Activated CD4-positive, alpha-beta T cell treated with anti-CD3 and anti-CD28 coated beads, Interleukin-2, amount 50 U/mL, for 4 hours (primary cell): ENCODE data around the gene ANKRD33B.
"Not testable (repeated sequence)": the region's sequence is repeated elsewhere in the genome, so short reads cannot be mapped to it uniquely, and the experiment has no call there.

Experiments
- DNase-seq, 2 experiments: peaks; one replicate each; pipeline ENCODE4 v3.0.0-alpha.2; 2020

The ANKRD33B gene

GRCh38 chr5:10596310-10596703 is 32.4 kb downstream of the ANKRD33B start:
- no peak for DNase-seq

DNA sequence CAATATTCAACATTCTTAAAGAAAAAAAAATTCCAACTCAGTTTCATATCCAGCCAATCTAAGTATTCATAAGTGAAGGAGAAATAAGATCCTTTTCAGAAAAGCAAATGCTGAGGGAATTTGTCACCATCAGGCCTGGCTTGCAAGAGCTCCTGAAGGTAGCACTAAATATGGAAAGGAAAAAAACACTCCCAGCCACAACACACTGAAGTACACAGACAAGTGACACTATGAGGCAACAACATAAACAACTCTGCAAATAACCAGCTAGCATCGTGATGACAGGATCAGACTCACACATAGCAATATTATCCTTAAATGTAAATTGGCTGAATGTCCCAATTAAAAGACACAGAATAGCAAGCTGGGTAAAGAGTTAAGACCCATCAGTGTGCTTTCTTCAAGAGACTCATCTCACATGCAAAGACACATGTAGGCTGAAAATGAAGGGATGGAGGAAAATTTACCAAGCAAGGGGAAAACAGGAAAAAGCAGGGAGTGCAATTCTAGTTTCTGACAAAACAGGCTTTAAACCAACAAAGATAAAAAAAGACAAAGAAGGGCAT is 33.1 kb downstream of the ANKRD33B start:
- DNase-seq: no peak

DNA sequence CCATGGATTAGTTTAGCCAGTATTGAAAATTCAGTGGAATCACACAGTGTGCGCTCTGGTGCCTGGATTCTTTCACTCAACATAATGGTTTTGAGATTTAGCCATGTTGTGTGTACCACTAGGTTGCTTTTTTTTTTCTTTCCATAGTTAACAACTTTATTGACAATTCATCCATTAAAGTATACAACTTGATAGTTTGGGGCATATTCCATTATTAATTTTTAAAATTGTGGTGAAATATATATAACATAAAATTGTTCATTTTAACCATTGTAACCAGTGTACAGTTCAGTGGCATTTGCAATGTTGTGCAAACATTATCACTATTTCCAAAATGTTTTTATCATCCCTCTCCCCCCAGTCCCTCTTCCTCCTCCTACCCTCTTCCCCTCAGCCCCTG is 35.2 kb downstream of the ANKRD33B start:
- DNase-seq: no peak

GRCh38 chr5:10599862-10600284 is 36.0 kb downstream of the ANKRD33B start:
- DNase-seq: no peak

DNA sequence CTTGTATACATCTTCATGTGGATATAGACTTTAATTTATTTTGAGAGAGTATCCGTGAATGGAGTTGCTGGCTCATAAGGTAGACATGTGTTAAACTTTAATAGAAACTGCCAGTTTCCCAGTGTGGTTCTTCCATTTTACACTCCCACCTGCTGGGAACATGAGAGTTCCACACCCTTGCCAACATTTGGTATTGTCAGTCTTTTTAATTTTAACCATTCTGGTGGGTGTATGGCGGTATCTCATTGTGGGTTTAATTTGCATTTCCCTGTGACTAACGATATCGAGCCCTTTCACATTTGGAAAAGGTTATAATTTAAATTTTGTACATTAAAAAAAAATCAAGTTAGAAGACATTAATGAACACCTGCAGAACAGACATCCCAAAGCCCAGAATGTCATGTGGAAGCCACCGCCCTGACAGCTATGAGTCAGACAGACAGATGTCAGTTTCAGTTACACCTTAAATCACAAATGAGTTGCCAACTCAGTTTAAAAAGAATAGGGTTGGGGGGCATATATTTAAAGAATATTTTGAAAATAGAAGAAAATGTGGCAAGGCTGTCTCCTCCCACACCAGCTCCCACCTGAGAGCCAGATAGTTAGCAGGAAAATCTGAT is 36.9 kb downstream of the ANKRD33B start:
- DNase-seq: no peak

GRCh38 chr5:10601246-10602030 is 37.6 kb downstream of the ANKRD33B start:
- no peak for DNase-seq

DNA sequence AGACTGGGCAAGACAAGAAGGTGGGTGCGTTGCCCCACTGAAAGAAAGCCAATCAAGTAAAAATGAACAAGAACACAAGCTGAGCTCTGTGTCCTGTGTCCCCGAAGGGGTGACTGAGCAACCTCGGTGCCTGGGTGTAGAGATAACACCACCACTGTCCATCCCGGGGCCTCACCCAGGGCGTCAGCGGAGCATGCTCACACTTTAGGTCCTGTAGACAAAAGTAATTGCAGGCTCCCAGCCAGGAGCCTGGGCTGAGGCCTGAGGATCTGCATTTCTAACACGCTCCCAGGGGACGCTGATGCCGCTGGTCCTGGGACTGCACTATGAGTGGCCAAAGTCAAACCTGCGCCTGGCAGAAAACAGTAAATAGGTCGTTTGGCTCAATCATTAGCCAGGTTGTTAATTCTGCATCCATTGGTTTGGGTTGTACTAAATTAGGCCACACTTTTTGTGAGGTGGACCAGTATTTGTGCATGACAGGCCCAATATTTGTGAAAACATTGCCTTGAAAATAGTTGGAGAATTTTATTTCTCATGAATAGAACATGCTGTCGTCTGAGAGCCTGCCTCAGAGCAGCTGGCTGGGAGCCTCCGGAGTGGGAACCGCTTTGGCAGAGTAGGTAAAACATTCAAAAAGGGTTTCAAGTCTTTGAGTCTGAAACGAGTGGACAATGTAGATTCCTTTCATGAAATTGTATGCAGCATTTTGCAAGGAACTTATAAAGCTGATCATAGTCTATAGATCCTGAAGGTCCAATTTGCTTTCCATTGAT is 38.3 kb downstream of the ANKRD33B start:
- no peak for DNase-seq

DNA sequence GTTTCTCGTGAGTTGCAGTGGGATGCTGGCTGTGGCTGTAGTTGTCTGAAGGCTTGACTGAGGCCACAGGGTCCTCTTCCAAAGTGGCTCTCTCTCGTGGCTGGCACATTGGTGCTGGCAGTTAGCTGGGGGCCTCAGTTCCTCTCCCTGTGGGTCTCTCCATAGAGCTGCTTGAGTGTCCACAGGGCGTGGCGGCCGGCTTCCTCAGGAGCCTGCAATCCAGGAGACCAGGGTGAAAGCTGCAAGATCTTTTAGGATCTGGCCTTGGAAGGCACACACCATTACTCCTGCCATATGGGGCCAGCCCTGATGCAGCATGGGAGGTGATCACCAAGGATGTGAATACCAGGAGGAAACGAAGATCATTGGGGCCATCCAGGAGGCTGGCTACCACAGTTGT is 41.1 kb downstream of the ANKRD33B start:
- no peak for DNase-seq

DNA sequence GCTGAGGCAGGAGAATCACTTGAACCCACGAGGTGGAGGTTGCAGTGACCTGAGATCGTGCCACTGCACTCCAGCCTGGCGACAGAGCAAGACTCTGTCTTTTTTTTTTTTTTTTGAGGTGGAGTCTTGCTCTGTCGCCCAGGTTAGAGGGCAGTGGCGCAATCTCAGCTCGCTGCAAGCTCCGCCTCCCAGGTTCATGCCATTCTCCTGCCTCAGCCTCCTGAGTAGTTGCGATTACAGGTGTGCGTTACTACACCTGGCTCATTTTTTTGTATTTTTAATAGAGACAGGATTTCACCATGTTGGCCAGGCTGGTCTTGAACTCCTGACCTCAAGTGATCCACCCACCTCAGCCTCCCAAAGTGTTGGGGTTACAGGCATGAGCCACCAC is 42.8 kb downstream of the ANKRD33B start:
- not testable (repeated sequence) for DNase-seq

GRCh38 chr5:10607023-10607665 is 43.3 kb downstream of the ANKRD33B start:
- DNase-seq: no peak

DNA sequence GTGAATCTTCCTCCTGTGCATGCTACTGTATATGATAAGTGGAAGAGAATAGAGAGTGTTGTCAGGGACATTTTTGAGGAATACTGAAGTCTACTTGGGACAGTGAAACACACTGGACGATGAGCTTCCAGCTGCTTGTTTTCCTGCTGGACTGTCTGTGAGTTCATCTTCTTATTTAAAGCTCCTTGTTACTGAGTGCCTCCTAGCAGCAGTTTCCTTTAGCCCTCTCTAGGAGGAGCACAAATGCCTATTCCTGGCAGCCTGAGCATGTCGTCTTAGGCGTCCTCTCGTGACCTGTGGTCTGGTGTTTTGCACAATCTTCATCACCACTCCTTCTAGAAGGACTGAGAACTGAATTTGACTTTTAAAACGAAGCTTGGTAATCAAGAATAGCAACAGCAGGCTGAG is 43.8 kb downstream of the ANKRD33B start:
- DNase-seq: no peak

GRCh38 chr5:10608081-10608480 is 44.2 kb downstream of the ANKRD33B start:
- DNase-seq: not testable (repeated sequence)

DNA sequence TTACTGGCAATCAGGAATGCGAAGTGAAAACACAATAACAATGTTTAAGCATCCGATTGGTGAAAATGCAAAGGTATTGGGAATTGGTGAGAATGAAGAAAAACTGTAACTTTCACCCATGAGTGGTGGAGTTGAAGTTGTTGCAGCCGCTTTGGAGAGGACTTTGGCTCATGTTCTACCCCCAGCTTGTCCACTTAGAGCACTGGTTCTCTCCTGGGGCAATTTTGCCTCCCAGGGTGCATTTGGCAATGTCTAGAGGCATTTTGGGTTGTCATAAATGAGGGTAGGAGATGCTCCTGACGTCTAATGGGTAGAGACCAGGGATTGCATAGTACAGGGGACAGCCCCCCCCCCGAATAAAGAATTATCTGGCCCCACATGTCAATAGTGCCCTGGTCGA is 46.2 kb downstream of the ANKRD33B start:
- DNase-seq: no peak

GRCh38 chr5:10611290-10611689 is 47.4 kb downstream of the ANKRD33B start:
- no peak for DNase-seq

- DNase-seq: no peak
Observed at GRCh38 chr5:10612251-10612650, 48.4 kb downstream of the ANKRD33B start.

DNA sequence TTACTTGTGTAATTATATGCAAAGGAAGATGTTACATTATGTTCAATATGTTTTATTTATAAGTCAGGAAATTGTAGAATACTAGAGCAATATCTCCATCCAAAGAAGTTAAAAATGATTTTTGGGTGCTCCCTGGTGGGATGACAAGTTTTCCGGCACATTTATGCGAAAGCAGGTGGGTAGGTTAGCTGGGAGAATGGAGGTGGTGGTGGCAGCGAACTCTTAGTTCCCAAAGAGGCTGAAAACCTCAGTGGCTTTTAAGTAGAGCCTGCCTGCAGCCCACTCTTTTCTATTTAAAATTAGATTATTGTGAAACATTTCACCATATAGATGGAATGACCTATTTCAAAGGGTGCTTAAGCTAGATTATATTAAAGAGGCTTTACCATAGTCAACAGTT is 51.8 kb downstream of the ANKRD33B start:
- no peak for DNase-seq

DNA sequence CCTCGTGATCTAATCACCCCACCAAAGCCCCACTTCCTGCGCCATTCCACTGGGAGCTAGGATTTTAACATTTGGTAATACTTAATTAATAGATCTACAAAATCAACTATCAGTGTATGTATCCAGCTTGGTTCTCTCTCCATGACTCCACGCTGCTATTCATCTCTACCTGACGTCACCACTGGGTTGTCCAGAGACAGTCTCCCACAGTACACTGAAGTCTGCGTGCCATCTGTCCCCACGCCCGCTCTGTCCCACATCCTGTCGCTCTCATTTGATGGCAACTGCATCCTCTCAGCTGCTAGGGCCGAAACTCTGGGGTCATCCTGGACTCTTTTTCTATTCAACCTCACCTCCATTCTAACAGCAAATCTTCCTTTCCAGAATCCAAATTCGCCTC is 53.2 kb downstream of the ANKRD33B start:
- DNase-seq: no peak

- DNase-seq: no peak
Observed at GRCh38 chr5:10618311-10618710, 54.4 kb downstream of the ANKRD33B start.

DNA sequence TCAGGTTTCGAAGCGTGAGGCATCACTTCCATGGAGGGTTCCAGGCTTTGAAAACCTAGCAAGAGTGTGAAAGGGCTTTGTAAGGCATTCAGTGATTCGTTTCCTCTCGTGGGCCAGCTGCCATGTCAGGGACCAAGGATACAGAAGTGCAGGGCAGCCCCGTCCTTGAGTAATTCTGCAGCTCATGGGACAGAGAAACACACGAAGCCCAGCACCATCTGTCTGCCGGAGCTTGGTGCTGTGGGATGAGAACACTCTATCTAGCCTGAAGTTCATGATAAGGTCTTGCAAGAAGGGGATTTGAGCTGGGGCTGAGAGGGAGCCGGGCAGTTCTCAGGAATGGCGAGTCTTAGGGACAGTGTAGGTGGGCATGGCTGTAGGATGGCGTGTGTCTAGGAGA is 55.8 kb downstream of the ANKRD33B start:
- no peak for DNase-seq

GRCh38 chr5:10620346-10620745 is 56.5 kb downstream of the ANKRD33B start:
- DNase-seq: no peak

GRCh38 chr5:10621832-10622231 is 58.0 kb downstream of the ANKRD33B start:
- DNase-seq: no peak

- no peak for DNase-seq
Observed at GRCh38 chr5:10622810-10623209, 58.9 kb downstream of the ANKRD33B start.

DNA sequence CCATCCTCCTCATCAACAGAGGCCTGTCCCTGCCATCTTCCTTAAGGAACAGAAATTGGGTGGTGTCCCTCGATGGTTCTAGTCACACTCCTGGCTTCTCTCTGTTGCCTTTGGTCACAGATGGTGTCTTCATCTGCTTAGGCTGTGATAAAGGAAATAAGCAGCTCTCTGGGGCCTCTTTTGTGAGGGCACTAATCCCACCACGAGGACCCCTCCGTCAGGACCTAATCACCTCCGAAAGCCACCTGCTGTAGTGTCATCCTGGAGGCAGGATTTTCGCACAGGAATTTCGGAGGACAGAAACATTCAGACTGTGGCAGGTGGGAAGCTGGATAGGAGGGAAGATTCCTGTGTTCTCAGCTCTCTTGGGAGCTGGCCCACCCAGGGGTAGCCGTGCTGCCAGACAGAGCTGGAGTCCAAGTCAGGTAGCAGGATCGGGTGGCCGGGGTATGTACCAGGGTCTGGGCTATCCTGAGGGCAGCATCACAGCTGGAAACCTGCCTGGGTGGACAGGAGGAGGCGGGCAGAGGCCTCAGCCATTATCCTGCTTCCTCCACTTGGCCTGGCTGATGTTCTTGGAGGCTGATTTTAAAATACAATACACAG is 59.5 kb downstream of the ANKRD33B start:
- no peak for DNase-seq
